ENCODE measurements around the gene ERGIC3. TPM values are rescaled to one million over a fixed set of nuclear protein-coding genes. Genes with fewer than 3 reads are reported as not detected.

Gene ERGIC3
- total RNA-seq, 1 experiment from 2014 or later = 341 TPM

- Histone ChIP-seq H3K4me1 (replicated peaks; ENCODE audit: insufficient read depth) (peaks cover 32% of the 10 kb centered on the region), H3K27ac (peak overlapping the region; percentile 70), H3K79me2 (ENCODE audit: low read depth) (no peaks in the 10 kb centered on the region), H3K9me3 (ENCODE audit: insufficient read depth, low read depth) (no peaks in the 10 kb centered on the region), H3K9me2 (ENCODE audit: insufficient read depth) (no peaks in the 10 kb centered on the region), H4K20me1 (ENCODE audit: insufficient read depth) (no peaks in the 10 kb centered on the region), H3K36me3 (ENCODE audit: low read depth) (peaks cover 7% of the 10 kb centered on the region; the same call in 1 of the 2 replicates), H2AFZ (no peak overlapping the region), H3F3A (ENCODE audit: insufficient read depth, low read depth) (peaks cover 33% of the 10 kb centered on the region; the same call in 1 of the 2 replicates), H3K4me2 (peak overlapping the region; percentile 73), H3K4me3 (peak overlapping the region; percentile 39; the same call in 1 of the 2 replicates), H3K27me3 (ENCODE audit: insufficient read depth, low read depth) (no peaks in the 10 kb centered on the region)
- DNase-seq = peak; percentile 73 to 84
- no peak for TF ChIP-seq EZH2 (IDR thresholded peaks at IDR 0.05; ENCODE audit: low read depth)
- TF ChIP-seq CTCF (conservative IDR thresholded peaks at IDR 0.05) = no peak
- POLR2A ChIA-PET (ENCODE audit: unreplicated experiment) = interaction anchor here (0.6 kb wide), 1 partner anchor 47 kb away, joined by 4 read pairs; no protein-coding TSS in a partner anchor
- intact Hi-C loops (cut with micrococcal nuclease; ENCODE audit: unreplicated experiment) = no loop called here
- no TSS peak for BruUV-seq (replicated peaks)
- CTCF ChIA-PET = interaction anchor here (0.6 kb wide), 1 partner anchor 28 kb away, joined by 4 read pairs; no protein-coding TSS in a partner anchor
Measured at GRCh38 chr20:35560105-35560511, 18.2 kb downstream of the ERGIC3 start.

GRCh38 chr20:35560541-35560940 lies 18.7 kb downstream of the ERGIC3 start:
- peak overlapping the region; percentile 73 for H3K4me2 ChIP-seq
- peak overlapping the region; percentile 70 for H3K27ac ChIP-seq
- H3K79me2 ChIP-seq (ENCODE audit: low read depth) = no peaks in the 10 kb centered on the region
- no peaks in the 10 kb centered on the region for H3K9me3 ChIP-seq (ENCODE audit: insufficient read depth, low read depth)
- H3F3A ChIP-seq (ENCODE audit: insufficient read depth, low read depth) = peaks cover 33% of the 10 kb centered on the region; the same call in 1 of the 2 replicates
- peaks cover 7% of the 10 kb centered on the region; the same call in 1 of the 2 replicates for H3K36me3 ChIP-seq (ENCODE audit: low read depth)
- H3K4me3 ChIP-seq = peak overlapping the region; percentile 39; the same call in 1 of the 2 replicates
- CTCF ChIA-PET = interaction anchor here (0.6 kb wide), 1 partner anchor 28 kb away, joined by 4 read pairs; no protein-coding TSS in a partner anchor
- H2AFZ ChIP-seq = no peak overlapping the region
- intact Hi-C loops (cut with micrococcal nuclease; ENCODE audit: unreplicated experiment) = no loop called here
- POLR2A ChIA-PET (ENCODE audit: unreplicated experiment) = interaction anchor here (0.6 kb wide), 2 partner anchors 46 to 182 kb away, joined by 3 to 4 read pairs; partner anchors contain the start of gene RBM39
- no peak for DNase-seq
- no peaks in the 10 kb centered on the region for H3K27me3 ChIP-seq (ENCODE audit: insufficient read depth, low read depth)
- BruUV-seq (replicated peaks) = no TSS peak
- H3K9me2 ChIP-seq (ENCODE audit: insufficient read depth) = no peaks in the 10 kb centered on the region
- H4K20me1 ChIP-seq (ENCODE audit: insufficient read depth) = no peaks in the 10 kb centered on the region
- TF ChIP-seq EZH2 (IDR thresholded peaks at IDR 0.05; ENCODE audit: low read depth) = no peak
- TF ChIP-seq CTCF (conservative IDR thresholded peaks at IDR 0.05) = no peak
- H3K4me1 ChIP-seq (replicated peaks; ENCODE audit: insufficient read depth) = peaks cover 32% of the 10 kb centered on the region

GRCh38 chr20:35561268-35561667 lies 19.4 kb downstream of the ERGIC3 start:
- no TSS peak for BruUV-seq (replicated peaks)
- POLR2A ChIA-PET (ENCODE audit: unreplicated experiment) = interaction anchor here (0.6 kb wide), 1 partner anchor 181 kb away, joined by 3 read pairs; the partner anchor contains the start of gene RBM39
- Histone ChIP-seq H3K79me2 (ENCODE audit: low read depth) (no peaks in the 10 kb centered on the region), H3K9me2 (ENCODE audit: insufficient read depth) (no peaks in the 10 kb centered on the region), H3K4me1 (replicated peaks; ENCODE audit: insufficient read depth) (peaks cover 32% of the 10 kb centered on the region), H3K4me2 (peak overlapping the region; percentile 73), H3K4me3 (no peak overlapping the region), H2AFZ (no peak overlapping the region), H3K9me3 (ENCODE audit: insufficient read depth, low read depth) (no peaks in the 10 kb centered on the region), H3F3A (ENCODE audit: insufficient read depth, low read depth) (peaks cover 37% of the 10 kb centered on the region; the same call in 1 of the 2 replicates), H3K36me3 (ENCODE audit: low read depth) (peaks cover 10% of the 10 kb centered on the region), H3K27me3 (ENCODE audit: insufficient read depth, low read depth) (no peaks in the 10 kb centered on the region), H3K27ac (peak overlapping the region; percentile 70), H4K20me1 (ENCODE audit: insufficient read depth) (no peaks in the 10 kb centered on the region)
- intact Hi-C loops (cut with micrococcal nuclease; ENCODE audit: unreplicated experiment) = loop anchor here (1.0 kb wide), 1 partner anchor 55 kb away; no protein-coding TSS in a partner anchor
- peak; percentile 61 to 77 for DNase-seq
- TF ChIP-seq CTCF (conservative IDR thresholded peaks at IDR 0.05) (peak; percentile 61; the same call in 1 of the 2 replicates), EZH2 (IDR thresholded peaks at IDR 0.05; ENCODE audit: low read depth) (no peak)
- CTCF ChIA-PET = no interaction called here

All from PC-9 (cell line).